DMS79 (cell line): Measurements from ENCODE around the gene BNIP2.

Experiments
- DNase-seq: peaks from one replicate; lab custom pipeline; 2025; lab: John Stamatoyannopoulos, UW

Gene BNIP2

DNA sequence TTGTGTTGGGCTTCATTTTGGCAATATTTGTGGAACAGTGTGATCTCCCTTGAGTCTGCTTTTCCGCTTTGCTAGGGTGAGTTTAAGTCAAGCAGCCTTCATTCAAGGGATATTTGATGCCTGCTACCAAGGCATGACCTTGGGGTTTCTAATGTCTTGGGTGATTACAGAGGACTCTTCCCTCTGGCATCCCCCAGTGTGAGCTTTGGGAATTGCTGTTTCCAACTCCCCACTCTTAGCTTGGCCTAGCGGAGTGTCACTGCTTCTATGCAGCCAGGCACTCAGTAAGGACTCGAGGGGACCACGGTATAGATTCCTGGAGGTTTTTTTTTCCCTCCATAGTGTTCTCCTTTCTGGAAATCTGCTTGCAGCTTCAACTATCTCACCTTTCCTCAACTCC lies 56.4 kb downstream of the BNIP2 start:
- no peak for DNase-seq

DNA sequence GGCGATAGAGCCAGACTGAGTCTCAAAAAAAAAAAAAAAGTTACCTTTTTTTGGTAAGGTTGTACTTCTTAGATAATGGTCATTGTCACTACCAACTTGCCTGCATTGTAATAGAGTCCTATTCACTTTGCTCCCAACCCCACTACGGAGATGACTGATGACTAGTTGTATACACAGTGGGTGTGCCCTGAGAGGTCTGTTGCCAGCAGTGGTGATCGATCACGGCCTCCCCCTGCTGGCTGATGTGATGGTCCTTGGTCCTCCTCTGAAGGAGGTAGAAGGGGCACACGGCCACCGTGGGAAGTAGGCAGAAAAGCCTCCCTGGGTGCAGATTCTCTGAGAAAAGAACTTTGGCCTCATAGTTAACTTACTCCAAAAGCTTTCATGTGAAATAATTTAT lies 66.8 kb downstream of the BNIP2 start:
- no peak for DNase-seq

DNA sequence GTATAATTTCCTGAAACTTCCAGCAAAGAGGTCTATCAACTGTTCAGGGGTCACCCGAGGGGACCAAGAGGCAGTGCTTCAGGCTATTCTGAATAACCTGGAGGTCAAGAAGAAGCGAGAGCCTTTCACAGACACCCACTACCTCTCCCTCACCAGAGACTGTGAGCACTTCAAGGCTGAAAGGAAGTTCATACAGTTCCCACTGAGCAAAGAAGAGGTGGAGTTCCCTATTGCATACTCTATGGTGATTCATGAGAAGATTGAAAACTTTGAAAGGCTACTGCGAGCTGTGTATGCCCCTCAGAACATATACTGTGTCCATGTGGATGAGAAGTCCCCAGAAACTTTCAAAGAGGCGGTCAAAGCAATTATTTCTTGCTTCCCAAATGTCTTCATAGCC lies 70.7 kb downstream of the BNIP2 start:
- no peak for DNase-seq

DNA sequence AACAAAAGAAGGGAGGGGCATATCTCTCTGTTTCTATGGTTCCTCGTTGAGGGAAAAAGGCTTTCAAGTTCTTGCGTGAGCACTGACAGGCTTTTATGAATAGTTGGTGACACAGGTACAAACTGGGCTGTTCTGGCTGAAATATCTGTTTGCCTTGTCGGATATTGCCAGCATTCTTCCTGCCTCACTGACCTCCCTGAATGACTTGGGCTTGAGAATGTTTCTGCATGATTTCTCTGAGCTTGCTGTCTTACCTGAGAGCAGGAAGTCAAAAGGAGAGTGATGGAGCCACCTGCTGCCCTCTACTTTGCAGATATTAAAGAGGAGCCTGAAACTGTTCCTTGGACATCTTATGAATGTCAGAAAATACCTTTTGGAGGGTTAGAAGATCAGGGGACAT lies 72.7 kb downstream of the BNIP2 start:
- DNase-seq: peak; percentile 80

DNA sequence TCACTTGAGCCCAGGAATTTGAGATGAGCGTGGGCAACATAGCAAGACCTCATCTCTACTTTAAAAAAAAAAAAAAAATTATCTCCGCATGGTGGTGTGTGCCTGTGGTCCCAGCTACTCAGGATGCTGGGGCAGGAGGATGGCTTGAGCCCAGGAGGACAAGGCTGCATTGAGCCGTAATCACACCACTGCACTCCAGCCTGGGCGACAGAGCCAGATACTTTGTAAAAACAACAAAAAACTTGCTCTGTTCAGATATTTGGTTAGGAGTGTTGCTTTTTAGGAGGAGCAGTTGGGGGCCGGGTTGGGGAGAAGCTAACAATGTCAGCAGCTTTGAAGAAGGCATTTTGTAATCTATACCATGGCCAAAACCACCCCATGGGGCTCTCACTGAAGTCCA lies 73.5 kb downstream of the BNIP2 start:
- DNase-seq: no peak

DNA sequence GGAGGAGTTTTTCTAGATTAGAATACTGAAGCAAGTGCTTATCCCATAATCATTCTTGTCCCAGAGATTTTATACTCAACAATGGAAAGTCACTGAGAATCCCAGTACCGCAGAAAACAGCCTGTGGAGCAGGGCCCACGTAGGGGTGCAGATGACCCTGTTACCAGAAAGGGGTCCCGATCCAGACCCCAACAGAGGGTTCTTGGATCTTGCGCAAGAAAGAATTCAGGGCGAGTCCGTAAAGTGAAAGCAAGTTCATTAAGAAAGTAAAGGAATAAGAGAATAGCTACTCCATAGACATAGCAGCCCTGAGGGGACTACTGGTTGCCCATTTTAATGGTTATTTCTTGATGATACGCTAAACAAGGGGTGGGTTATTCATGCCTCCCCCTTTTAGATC lies 75.0 kb downstream of the BNIP2 start:
- DNase-seq: no peak

DNA sequence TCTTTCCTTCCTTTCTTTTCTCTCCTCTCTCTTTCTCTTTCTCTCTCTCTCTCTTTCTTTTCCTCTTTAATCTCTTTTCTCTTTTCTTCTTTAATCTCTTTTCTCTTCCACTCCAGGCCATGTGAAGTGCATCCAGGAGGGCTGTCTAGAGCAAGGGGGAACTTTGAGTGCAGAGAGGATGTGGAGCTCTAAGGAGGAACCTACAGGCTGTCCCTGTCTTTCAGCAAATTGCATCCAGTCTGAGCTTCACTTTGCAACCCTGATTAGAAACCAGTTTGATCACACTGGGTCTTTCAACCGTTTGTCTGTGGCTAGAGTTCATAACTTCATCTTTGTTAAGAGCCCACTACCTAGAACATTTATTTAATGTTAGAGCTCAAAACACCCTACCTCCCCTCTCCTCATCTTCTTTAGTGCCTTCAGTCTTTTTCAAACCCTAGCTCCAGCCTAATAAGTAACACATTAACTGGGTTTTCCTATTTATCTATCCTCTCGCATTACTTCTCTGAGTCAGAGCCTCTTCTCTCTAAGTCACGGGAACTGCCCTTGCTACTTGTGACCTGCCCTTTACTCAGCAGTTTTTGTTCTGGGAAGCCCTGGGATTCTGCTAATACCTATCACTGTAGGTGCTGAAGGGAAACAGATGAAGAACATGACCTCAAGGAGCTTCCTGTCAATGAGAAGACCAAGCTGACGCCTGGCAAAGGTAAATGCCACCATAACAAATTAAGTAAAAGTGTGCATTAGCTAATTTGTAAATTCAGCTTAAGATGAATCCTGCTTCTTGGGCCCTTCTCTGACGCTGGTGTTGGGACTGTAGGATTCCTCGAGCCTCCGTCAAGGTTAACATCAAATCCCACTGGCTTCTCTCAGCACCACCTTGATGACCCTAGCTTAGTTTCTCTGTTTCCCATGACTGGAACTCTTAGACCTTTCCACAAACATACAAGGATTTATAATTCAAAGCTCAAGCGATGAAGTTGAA lies 77.6 kb downstream of the BNIP2 start, which contains the start of gene GCNT3:
GCNT3 (plus strand) TSS at position 508 of the 985 bp plus-strand sequence. CDS start 6,456 bp downstream, outside the sequence.
- DNase-seq: no peak

DNA sequence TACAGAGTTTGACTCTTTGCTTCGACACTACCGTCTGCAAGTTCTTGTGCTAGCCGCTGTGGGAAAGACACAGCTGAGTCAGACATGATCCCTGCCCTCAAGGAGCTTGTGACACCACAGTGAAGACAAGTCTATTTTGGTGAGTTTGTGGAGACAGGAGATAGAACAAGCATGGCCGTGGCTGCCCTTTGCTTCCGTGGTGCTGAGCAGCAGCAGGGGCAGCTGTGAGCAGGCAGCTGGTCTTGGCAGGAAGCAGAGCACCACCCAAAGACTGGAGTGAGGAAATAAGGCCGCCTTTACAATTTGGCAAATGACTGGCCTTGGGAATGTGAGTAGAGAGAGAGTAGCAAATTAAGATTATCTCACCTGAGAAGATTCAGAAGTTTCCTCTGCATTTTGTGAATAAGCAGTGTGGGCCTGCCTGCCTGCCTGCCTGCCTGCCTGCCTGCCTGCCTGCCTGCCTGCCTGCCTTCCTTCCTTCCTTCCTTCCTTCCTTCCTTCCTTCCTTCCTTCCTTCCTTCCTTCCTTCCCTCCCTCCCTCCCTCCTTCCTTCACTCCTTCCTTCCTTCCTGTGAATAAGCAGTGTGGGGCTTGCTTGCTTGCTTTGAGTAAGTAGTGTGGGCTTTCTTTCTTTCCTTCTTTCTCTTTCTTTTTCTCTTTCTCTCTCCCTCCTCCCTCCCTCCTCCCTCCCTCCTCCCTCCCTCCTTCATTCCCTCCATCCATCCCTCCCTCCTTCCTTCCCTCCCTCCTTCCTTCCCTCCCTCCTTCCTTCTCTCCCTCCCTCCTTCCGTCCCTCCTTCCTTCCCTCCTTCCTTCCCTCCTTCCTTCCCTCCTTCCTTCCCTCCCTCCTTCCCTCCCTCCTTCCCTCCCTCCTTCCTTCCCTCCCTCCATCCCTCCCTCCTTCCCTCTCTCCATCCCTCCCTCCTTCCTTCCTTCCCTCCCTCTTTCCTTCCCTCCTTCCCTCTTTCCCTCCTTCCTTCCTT lies 79.1 kb downstream of the BNIP2 start:
- DNase-seq: no peak
